Globus pallidus (tissue), 1 donor: Measurements from ENCODE around the gene CACNB3.
"Not testable (repeated sequence)": the region's sequence is repeated elsewhere in the genome, so short reads cannot be mapped to it uniquely, and the experiment has no call there.

Experiments used
- DNase-seq: peaks from one replicate; pipeline ENCODE4 v3.0.0-alpha.2; 2015; ENCODE audit warnings: low spot score

The CACNB3 gene

DNA sequence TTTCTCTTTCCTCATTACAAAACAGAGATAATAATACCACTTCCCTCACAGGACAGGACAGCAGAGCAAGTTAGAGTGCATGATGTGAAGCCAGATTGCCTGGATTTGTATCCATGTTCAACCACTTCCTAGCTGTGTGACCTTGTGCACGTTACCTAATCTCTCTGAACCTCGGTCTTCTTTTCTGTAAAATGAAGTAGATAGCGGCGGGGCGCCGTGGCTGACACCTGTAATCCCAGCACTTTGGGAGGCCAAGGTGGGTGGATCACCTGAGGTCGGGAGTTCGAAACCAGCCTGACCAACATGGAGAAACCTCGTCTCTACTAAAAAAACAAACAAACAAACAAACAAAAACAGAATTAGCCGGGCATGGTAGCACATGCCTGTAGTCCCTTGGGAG is 36.6 kb downstream of the CACNB3 start:
- DNase-seq: not testable (repeated sequence)

DNA sequence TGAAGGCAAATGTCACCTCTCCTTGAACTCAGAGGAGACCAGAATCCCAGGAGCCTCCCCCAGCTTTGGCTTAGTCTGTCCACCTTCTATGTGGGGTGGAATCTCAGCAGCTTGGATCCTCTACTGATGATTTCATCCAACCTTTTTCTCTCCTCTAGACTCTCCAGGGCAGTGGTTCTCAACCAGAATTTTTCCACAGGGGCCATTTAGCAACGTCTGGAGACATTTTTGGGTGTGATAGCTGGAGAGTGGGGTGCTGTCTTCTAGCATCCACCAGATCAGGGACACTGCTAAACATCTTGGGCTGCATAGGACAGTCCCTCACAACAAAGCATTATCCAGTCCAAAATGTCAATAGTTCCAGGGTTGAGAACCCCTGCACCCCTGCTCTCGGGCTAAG is 38.1 kb downstream of the CACNB3 start:
- DNase-seq: no peak

DNA sequence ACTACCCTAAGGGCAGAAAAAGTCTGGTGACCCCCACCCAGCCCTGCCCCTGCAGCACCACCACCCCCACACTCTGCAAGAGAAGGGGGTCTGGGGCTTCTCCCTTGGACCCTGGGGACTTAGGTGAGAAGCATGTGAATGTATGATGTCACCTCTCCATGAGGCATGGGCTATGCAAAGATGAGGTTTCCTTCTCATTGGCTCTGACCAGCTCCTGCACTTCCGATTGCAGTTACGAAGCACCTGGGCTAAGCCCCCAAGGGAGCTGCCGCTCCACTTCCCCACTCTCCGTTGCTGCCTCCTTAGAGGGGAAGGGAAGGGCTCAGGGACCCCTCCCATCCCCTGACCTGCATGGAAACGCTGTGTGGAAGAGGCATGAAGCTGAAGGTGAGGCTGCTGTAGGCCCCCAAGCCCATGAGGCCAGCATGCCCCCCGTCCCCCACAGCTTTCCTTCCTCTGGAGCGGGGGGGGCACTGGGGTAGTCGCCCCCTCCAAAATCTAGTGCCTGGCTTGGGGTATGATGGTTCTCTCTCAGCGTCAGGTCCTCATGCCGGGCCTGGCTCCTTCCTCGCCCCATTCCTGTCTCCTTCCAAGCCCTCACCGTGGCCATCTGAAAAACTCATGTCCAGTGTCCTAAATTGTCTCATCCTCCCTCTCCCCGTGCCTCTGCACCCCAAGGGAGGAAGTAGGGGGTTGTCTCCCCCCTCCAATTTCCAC is 39.1 kb downstream of the CACNB3 start:
- no peak for DNase-seq

DNA sequence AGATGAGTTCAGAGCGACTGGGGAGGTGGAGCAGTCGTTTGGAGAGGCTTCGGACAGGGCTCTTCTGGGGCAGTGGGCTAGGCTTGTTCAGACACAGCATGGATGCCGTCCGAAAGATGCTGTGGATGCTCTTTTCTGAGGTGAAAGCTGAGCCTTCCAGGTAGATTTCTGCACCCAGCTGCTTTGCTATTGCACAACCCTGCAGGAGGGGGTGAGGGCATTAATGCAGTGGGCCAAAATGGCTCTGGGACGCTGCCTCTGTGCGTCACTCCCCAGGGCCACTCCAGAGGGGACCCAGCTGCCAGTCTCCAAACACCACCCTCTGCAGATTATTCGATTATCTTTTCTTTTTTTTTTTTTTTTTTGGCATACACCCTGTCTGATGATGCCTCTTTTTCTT is 39.7 kb downstream of the CACNB3 start:
- no peak for DNase-seq

DNA sequence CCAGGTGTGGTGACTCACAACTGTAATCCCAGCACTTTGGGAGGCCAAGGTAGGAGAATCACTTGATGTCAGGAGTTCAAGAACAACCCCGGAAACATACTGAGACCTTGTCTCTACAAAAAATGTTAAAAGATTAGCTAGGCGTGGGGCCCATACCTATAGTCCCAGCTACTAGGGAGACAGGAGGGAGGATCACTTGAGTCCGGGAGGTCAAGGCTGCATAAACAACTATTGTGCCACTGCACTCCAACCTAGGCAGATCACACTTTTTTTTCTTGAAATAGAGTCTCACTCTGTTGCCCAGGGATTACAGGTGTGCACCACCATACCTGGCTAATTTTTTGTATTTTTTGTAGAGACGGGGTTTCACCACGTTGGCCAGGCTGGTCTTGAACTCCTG is 41.3 kb downstream of the CACNB3 start:
- no peak for DNase-seq

DNA sequence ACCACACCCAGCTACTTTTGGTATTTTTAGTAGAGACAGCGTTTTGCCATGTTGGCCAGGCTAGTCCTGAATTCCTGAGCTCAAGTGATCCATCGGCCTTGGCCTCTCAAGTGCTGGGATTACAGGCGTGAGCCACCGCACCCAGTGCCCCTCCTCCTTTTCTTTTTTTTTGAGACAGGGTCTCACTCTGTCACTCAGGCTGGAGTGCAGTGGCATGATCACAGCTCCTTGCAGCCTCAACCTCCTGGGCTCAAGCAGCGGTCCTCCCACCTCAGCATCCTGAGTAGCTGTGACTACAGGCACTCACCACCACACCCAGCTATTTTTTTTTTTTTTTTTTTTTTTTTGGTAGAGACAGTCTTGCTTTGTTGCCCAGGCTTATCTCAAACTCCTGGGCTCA is 41.9 kb downstream of the CACNB3 start:
- not testable (repeated sequence) for DNase-seq

DNA sequence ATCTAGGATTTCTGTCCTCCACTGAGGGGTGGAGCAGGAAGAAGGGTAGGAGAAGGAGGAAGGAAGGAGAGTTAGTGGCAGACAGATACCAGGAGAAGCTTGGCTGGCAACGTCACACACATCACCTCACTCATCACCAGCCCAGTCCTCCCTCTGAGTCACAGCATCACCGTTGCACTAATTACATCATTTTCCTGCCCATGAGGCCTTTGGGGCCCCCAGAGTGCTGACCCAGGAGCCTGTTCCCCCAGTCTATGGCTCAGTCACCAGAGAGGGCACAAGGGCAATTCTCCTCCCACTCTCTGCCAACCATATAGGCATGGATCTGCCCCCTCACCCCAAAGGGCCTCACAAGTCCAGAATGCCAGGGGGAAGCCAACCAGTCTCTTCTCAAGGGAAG is 42.8 kb downstream of the CACNB3 start:
- DNase-seq: no peak

DNA sequence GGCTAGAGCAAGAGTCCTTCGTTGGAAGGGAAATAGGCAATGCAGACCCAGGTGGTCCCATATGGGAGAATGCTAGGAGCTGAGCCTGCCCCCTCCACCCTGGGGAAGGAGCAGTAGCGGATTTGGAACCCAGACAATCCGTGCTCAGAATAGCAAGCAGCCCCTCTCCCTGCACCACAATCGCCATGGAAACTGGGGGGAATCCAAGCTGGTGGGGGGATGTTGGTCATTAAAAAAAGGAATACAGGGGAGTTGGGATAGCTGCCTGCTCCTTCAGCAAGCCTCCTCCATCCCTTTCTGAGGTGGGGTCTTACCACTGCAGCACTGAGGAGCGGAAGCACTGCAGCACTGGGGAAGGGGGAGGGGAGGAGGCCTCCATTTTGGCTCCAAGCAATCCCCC is 44.5 kb downstream of the CACNB3 start:
- DNase-seq: no peak

DNA sequence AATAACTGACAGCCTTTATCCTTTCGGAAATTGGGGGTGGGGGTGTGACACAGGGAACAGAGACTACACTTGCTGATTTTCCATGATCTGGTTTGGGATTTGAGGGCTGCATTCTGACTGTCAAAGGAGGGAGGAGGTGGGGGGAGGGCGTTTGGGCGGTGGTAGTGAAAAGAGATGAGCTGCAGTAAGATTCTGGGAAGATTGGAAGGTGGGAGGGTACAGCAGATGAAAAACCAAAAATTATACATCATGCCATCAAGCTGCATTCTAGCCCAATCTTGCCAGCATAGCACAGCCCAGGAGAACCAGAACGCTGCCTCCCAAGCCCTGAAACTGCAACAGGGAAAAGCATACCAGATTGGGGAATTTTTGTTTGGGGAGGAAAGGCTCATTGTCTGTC is 45.0 kb downstream of the CACNB3 start:
- DNase-seq: no peak

DNA sequence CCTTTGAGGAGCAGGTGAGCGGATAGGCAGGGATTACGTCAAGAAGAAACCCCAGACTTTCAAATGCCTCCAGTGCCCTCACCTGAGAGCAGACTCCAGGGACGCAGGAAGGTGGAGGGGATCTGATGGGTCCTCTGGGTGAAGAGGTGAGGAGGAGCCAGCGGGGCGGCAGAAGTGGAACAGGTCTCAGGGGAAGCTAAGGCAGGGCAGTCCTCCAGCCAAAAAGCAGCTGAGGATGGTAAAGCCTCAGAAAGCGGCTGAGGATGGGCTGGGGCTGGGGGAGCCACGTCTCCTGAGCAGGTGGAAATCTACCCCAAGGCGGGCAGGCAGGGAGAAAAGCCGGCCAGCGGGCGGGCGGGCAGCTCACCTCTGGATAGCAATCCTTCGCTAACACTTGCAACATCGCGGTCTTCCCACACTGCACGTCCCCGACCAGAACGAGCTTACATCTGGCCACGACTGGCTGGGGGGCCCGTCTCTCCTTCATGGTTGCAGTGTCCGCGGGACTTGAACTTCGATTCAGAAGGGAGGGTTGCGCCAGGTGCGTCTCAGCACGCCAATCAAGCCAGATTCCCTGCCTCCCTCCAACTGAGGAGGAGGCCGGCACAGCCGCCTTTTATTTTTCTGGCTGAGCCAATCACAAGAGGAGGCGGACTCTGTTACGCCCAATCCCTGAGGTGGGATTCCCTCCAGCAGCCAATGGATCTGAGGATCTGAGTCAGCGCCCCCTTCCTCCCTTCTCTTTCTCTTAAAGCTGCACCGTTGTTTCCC is 47.2 kb downstream of the CACNB3 start, which contains the start of gene RND1:
TSS of gene RND1 (minus strand) at position 590 of the 771 bp plus-strand sequence. CDS start at position 487, 103 bp downstream.
- DNase-seq: peak; percentile 94

DNA sequence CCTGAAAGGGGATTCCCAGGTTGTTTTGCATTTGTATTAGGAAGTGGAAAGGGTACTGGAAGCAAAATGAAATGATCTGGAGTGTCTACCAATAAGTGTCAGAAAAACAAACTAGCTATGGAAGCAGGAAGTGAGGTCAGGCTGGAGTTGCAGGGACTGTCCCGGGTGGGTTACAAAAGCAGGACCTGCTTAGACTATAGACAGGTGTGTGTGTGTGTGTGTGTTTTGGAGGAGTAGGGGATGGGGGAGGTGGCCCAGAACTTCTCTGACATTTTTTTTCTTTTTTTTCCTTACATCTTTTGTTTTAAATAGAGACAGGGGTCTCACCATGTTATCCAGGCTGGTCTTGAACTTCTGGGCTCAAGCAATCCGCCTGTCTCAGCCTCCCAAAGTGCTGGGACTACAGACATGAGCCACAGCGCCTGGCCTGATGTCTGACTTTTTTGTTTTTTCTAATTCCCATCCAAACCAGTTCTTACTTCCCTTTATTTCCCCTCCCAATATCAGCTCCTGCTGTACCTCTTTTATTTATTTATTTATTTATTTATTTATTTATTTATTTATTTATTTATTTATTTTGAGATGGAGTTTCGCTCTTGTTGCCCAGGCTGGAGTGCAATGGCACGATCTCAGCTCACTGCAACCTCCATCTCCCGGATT is 47.9 kb downstream of the CACNB3 start:
- DNase-seq: no peak

DNA sequence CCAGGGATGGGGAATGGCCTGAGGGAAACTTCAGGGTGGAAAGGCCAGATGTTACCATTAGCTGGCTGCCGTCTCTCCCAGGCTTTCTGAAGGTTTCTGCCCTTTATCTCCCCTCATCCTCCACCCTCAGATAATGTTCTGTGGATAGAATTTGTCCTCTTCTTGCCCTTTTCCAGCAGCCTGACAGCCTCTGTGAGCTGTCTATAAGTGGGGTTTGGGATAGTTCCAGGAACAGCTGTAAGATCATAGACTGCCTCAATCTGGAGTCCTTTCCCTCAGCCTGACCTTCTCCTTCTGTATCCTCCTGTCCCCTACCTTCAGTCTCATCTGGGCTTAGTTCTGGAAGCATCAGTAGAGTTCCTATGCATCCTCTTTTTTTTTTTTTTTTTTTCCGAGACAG is 50.2 kb downstream of the CACNB3 start:
- DNase-seq: no peak

DNA sequence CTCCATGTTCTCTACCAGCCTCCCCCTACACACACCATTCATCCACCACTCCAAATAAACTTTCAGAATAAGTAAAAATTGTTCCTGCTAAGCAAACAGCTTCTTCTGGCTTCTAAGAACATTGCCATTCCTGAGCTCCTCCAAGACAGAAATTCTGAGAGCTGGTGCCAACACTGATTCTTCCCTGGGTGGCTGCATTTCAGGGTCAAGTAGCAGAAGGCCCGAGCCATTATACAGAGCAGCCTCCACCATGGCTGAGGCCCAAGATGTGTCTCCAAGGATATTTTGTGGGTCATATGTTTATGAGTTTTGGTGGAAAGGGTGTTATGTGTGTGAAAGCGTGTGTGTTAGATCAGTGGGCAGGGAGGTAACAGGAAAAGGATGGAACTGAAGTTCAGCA is 50.9 kb downstream of the CACNB3 start:
- no peak for DNase-seq

DNA sequence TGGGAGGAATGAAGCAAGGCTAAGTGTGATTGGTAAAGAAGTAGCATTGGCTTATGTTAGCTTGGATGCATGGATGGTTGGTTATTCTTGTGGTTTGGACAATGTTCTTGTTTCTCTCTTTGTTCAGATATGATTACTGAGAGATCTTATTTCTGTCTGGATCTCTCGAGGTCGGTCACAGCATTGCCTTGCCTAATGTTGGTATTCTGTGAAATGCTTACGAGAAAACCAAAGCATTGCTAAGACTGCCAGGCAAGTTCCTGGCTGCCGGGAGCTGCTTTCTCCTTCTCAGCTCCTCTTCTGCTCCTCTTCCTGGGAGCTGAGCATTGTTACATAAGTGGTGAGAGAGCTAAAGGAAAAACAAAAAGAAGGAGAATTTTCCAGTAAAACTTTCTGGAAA is 54.8 kb downstream of the CACNB3 start:
- DNase-seq: no peak

DNA sequence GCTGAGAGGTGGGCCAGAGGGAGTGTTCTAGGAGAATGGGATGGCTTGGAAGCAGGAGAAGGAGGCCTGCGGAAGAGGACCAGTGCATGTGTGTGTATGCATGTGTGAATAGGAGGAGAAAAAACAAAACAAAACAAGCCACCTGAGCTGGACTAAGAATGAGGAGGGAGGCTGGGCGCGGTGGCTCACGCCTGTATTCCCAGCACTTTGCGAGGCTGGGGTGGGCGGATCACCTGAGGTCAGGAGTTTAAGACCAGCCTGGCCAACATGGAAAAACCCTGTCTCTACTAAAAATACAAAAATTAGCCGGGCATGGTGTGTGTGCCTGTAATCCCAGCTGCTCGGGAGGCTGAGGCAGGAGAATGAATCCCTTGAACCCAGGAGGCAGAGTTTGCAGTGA is 55.2 kb downstream of the CACNB3 start:
- not testable (repeated sequence) for DNase-seq

DNA sequence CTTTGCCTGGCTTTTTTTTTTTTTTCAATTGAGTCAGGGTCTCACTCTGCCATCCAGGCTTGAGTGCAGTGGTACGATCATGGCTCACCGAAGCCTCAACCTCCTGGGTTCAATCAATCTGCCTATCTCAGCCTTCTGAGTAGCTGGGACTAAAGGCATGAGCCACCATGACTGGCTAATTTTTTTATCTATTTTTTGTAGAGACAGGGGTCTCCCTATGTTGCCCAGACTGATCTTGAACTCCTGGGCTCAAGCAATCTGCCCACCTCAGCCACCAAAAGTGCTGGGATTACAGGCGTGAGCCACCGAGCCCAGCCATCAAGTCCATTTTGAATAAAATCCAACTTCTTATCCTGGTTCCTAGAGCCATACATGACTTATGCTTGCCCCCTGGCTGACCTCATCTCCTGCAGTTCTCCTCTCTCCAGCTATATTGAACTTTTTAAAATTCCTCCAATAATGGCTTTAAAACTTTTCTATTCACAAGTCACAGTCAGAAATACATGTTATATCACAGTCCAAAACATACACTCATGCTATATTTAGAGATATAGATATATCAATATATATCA is 57.7 kb downstream of the CACNB3 start:
- no peak for DNase-seq
